NCI-H345 treated with DMSO at 0.1 percent for 48 hours (cell line): ENCODE data around the gene INPP5A.
"Not testable (repeated sequence)": the region's sequence is repeated elsewhere in the genome, so short reads cannot be mapped to it uniquely, and the experiment has no call there.

Source experiments
- DNase-seq: peaks from one replicate; lab custom pipeline; 2025; ENCODE audit not compliant: unreplicated experiment; lab: John Stamatoyannopoulos, UW

INPP5A gene, protein sequence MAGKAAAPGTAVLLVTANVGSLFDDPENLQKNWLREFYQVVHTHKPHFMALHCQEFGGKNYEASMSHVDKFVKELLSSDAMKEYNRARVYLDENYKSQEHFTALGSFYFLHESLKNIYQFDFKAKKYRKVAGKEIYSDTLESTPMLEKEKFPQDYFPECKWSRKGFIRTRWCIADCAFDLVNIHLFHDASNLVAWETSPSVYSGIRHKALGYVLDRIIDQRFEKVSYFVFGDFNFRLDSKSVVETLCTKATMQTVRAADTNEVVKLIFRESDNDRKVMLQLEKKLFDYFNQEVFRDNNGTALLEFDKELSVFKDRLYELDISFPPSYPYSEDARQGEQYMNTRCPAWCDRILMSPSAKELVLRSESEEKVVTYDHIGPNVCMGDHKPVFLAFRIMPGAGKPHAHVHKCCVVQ

DNA sequence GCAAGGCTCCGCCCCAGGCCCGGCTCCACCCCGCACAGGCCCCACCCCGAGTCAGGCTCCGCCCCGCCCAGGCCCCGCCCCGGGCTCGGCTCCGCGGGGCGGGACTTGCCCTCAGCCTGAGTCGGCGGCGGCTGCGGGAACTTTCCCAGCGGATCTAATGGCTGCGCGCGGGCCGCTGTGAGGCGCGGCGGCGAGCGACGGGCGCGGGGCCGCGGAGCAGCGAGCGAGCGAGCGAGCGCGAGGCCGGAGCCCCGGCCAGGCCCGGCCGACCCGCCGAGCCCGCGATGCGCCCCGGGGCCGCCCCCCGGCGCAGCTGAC, at the start of gene INPP5A:
Gene INPP5A (plus strand): TSS at position 104 of the 318 bp plus-strand sequence. CDS start 310 bp downstream, outside the sequence.
- no peak for DNase-seq

DNA sequence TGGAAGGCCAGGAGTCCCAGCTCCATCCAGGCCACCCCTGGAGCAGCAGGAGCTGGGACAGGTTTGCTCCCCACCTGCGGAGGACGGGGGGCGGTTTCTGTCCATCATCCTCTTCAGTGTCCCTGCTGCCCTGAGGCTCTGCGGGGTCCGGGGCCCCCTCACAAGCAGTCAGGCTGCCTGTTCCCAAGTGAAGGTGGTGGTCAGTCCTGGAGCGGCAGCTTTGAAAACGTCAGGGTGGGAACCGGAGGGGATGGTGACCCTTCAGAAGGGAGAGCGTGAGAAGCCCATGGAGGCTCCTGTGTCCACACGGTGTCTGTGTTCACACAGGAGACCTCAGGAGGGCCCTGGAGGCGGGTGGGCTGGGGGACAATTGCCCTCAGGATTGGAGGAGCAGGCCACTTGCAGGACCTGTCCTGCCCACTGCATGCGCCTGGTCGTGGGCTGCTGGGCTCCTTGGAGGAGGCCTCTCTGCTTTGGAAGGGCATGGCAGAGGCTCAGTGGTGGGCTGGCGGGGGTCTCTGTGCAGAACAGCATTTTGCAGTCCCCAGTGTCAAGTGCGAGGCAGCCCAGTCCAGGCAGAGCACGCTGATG, 49.3 kb upstream of the INPP5A start:
- no peak for DNase-seq

DNA sequence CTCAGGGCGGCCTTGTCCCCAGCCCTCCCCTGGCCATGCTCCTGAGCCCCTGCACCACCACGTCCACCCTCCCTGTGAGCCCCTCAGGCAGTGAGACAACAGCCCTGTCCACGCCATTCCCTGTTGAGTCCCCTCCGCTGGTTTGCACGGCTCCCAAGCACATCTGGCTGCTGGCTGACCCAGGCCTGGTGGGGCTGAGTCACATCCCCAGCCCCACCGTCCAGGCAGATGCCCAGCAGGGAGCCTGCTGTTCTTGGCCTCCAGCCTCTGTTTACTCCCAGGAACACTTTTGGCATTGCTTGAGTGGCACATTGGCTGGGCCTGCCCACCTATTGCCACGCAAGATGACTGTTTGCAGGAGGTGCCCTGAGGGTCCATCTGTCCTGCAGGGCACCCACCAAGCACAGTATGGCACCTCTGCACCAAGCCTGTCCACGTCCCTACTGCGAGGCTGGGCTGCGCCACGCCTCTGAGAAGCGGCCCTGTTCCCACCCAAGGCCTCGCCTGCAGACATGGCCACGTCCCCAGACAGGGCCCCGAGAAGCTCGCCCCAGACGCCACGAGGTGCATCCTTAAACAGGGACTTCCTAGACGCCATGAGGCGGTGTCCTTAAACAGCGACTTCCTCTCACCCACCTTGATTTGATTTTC, 48.4 kb upstream of the INPP5A start:
- DNase-seq, result no peak

DNA sequence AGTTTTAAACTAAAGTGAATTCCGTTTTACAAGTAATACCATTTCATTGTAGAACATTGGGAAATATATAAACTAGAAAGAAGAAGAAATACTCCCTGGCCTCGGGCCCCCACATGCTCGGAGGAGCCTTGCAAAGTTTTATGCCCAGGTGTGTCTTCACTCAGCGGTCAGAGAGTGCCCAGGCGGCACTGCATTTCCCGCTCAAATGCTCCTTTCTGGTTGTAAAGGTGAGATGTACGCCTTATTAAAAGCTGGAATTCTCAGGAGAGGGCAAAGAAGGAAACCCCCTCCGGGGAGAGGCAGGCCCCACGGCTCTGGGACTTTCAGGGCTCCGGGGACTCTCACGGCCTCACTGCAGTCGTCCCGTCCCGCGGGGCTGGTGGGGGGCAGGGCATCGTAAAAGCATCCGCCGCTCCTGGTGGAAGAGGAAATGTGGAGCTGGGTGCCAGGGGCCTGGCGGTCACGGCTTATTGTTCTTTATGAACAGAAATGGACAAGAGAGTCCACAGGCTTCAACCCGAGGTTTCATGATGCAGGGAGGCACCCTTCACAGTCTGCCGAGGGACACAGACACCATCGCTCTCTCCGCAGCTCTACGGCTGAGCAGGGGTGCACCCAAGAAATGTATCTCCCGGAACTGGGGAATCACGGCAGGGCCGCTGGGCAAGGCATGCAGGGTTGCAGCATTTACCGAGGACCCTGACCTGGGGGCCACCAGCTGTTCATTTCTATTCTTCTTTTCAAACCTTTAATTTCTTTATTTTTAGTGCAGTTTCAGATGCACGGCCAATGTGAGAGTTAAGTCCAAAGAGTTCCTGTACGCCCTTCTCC, 47.7 kb upstream of the INPP5A start:
- DNase-seq, result no peak

DNA sequence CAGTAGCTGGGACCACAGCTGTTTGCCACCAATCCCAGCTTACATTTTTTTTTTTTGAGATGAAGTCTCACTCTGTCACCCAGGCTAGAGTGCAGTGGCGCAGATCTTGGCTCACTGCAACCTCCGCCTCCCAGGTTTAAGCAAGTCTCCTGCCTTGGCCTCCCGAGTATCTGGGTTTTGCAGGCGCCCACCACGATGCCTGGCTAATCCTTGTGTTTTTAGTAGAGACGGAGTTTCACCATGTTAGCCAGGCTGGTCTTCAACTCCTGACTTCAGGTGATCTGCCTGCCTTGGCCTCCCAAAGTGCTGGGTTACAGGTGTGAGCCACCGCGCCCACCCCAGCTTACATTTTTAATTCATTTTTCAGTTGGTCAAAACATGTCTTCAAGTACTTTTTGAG, 46.1 kb upstream of the INPP5A start:
- not testable (repeated sequence) for DNase-seq

DNA sequence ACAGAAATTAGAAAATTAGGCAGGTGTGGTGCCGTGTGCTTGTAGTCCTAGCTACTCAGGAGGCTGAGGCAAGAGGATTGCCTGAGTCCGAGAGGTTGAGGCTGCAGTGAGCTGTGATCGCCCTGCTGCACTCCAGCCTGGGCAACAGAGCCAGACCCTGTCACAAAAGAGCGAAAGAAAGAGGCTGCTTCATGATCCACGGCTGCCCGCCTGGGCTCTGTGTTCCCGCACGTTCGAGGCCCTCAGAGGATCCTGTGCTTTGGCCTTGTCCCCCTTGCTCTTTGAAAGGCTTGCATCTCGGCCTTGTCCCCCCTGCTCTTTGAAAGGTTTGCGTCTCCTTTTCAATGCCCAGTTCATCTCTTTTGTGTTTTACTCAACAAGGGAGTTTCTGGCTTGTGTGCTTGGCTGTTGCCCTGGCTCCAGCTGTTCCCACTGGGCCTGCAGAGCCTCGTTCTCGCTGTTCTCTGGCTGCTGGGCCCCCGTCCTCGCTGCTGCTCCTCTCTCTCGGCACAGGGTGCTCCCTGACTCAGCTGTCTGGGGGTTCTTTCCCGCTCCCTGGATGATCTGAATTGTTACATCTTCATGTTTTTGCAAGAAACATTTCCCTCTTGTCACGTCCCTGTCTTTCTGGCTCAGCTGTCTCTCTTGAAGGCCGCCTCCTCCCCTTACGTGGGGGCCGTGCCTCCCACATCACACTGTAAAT, 45.1 kb upstream of the INPP5A start:
- DNase-seq, result no peak

DNA sequence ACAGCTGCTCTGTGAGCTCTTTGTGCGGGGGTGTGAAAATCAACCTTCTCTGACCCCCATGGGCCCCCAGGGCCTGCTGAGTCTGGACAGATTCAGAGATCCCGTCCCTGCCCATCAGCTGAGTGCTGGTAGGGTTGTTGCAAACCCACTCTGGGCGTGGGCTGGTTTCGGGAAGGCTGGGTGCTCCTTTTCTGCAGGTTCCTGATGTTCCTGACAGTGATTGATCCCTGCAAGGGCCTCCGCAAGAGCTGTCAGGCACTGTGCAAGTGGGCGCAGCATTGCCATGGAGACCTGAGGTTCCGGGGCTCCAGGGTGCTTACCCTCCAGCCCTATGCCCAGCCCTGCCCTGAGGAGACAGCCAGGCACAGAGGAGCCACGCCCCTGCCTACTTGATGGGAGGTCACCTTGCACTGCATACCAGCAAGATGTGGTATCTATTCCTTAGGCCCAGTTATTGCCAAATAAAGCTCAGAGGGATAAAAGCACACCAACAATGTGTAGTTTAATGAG, 44.3 kb upstream of the INPP5A start:
- no peak for DNase-seq

DNA sequence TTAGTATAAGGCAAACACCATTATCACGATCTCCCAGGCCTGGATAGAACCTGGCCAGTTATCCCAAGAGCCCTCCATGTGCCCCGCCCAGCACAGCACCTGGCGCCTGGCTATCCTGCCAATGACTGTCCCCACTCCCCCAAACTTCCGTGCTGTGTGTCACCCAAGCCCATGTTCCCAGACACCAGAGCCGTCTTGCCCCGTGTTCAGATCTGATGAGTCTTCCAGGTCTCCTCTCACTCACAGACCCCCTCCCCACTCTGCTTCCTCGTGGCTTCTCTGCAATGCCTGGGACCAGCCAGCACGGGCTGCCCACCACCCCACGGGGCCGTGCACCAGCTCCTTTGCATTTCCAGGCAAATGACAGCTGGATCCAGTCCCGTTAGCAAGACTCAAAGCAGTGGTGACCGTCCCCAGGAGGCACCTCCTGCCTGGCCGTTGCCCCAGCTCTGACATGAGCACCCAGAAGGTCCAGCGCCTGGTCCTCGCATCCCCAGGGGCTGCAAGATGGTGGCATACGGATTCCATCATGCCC, 43.8 kb upstream of the INPP5A start:
- DNase-seq, result no peak

DNA sequence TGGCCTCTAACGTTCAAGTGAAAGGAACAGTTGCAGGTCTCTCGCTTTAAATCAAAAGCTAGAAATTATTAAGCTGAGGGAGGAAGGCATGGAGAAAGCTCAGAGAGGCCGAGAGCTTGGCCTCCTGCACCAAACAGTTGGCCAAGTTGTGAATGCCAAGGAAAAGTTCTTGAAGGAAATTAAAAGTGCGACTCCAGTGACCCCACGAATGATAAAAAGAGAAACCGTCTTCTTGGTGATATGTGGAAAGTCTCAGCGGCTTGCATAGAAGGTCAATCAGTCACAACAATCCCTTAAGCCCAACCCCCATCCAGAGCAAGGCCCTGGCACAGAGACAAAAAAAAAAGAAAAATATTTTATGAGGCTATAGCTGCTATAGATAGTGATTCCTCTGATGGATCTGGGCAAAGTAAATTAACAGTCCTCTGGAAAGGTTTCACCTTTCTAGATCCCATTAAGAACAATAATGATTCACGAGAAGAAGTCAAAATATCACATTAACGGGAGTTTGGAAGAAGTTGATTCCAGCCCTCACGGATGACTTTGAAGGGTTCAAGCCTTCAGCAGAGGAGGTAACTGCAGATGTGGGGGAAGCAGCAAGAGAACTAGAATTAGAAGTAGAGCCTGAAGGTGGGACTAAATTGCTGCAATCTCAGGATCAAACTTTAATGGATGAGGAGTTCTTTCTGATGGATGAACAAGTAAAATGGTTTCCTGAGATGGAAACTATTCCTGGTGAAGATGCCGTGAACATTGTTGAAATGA, 42.5 kb upstream of the INPP5A start:
- DNase-seq, result no peak

DNA sequence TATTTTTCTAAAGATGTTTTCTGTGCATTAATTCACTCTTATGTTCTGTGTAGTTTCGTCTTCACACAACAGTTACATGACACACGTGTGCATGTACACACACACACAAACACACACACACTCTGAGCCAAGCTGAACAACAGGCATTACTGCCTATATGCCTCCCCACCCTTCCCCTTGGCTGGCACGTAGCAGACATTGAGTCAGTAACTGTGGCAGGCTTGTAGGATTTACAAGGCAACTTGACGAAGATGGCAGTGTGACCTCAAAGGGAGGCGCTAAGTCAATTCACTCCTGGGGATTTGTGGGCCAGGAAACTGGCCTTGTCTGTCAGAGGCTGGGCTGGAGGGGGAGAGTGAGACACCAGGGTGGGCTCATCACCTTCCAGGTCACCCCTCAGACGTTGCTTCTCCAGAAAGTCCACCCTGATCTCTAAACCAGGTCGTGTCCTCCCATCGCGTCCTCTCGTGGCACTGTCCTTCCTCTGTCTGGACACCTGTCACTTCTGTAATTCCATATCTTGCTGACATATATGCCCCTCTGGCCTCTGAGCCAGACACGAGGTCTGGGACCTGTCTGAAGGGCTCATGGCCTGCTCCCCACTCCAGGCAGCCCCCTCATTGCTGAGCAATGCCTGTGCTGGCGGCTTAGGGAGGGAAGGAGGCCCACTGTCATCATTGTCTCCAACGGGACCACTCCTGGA, 41.1 kb upstream of the INPP5A start:
- no peak for DNase-seq

DNA sequence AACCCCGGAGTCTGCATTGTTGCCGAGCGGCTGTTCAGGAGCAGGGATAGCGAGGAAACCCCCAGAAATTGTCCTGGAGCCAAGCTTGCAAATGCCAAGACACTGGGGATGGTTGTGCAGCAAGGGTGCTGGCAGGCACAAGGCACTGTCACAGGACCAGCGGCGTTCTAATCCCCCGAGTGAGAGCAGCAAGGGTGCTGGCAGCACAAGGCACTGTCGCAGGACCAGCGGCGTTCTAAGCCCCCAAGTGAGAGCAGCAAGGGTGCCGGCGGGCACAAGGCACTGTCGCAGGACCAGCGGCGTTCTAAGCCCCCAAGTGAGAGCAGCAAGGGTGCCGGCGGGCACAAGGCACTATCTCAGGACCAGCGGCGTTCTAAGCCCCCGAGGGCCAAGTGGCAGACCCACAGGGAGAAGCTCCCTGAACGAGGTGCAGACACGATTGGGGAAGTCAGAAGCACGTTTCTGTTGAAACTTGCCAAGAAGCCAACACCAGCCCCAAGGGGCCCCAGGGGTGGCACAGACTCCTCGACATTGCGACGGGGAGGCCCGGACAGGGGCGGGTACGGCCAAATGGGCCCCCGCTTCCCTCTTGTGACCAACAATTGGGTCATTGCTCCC, 40.4 kb upstream of the INPP5A start:
- no peak for DNase-seq

DNA sequence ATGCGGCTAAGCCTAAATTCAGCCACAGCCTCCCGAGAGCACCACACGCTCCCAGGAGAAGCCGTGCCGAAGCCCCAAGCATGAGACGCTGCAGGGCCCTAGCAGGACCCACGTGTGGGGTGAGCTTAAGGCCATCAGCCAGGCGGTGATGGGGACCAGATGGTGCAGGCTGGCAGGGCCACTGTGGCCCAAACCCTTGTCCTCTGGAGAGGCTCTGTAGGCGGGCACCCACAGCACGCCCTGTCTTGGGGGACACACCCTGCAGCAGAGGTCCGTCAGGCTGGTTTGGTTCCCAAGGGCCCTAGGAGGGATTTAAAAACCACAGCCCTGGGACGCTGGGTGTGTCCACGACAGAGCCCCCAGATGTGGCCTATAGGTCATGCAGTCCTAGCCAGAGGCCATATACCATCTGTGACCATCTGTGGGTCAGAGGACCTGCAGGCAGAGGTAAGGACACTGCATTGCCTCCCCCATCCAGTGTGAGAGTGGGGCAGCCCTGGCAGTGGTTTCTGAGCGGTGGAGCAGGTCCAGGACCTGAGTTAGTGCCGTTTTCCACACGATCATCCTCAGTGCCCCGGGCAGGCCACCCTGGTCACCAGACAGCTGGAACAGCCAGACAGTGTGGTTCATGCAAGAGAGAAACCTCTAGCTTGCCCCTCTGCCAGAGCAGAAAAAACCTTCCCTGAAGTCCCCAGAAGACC, 39.6 kb upstream of the INPP5A start:
- DNase-seq, result no peak

DNA sequence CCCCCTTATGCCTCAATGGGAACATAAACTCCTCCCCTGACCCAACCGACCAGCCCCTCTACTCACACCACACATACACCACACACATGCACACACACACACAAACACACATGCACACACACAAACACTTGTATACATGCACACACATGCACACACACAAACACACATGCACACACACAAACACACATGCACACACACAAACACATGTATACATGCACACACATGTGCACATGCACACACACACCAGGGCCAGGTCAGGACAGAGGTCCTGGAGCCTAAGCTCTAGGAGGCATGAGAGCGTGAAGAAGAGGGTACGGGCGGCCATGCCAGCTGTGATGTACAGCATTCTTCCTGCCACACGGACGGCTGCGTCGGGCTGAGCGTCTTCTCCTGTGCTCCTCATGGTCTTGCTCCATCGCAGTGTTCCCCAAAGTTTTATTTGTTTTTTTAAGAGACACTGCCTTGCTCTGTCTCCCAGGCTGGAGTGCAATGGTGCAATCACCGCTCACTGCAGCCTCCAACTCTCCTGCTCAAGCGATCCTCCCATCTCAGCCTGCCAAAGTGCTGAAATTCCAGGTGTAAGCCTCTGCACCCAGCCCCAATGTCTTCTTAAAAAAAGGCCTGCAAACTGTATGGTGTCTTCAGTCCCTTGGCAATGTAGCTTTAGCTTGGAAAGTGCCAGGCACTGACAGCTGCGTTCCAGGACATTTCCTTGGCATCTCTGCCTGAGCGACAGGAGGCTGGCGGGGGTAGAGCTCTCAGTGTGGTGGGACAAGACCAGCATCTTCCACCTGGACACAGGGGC, 38.8 kb upstream of the INPP5A start:
- DNase-seq, result no peak

DNA sequence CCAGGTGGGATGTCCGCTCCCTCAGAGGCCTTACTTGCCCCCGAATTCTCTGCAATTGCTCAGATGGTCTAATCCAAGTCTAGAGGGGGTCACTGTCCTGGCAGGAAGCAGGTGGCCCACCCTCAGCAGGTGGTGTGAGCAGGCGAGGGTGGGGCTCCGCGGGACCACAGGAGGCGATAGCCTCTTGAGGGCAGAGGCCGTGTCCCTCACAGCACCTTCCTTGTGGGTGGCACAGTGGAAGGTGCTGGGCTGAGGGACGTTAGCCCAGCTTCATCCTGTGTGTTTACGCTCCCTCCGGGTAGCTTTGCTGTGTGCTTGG, 38.3 kb upstream of the INPP5A start:
- no peak for DNase-seq

DNA sequence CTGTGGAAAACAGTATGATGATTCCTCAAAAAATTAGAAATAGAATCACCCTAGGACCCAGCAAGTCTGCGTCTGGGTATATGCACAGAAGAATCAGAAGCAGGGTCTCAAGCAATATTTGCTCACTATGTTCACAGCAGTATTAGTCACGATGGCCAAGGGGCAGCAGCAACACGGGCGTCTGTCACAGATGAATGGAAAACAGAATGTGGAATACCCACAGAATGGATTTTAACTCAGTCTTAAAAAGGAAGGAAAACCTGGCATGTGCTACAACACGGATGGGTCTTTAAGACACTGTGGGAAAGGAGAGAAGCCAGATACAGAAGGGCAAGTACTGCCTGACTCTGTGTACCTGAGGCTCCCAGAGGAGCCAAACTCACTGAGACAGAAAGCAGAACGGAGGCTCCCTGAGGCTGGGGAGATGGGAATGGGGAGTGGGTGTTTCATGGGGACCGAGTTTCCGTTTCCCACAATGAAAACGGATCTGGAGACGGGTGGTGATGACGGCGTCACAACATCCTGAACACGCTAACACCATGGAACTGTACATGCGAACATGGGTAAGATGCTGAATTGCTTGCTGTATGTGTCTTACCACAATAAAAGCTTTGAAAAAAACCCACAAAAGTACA, 36.7 kb upstream of the INPP5A start:
- DNase-seq, result no peak

DNA sequence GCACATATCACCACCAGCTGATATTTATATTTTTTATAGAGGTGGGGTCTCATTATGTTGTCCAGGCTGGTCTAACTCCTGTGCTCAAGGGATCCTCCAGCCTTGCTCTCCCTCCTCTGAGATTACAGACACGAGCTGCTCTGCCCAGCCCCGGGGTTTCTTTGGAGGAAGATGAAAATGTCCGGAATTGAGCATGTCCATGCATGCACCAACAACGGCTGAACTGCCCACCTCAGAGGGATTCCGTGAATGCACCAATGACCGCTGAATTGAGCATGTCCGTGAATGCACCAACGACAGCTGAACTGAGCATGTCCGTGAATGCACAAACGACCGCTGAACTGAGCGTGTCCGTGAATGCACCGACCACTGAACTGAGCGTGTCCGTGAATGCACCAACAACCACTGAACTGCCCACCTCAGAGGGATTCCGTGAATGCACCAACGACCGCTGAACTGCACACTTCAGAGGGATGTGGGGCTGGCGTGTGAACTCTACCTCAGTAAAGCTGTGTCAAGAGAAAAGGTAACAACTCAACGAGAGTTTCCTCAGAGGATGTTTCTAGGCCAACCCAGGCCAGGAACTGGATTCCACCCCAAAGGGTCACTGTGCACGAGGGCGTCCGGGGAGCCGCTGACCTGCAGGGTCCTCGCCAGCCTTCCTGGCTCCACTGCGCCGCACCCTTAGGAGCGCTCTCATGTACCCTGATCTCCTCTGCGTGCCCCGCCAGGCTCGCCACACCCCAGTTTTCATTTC, 34.9 kb upstream of the INPP5A start:
- no peak for DNase-seq
